ENCODE data around the gene SNCAIP.

DNA sequence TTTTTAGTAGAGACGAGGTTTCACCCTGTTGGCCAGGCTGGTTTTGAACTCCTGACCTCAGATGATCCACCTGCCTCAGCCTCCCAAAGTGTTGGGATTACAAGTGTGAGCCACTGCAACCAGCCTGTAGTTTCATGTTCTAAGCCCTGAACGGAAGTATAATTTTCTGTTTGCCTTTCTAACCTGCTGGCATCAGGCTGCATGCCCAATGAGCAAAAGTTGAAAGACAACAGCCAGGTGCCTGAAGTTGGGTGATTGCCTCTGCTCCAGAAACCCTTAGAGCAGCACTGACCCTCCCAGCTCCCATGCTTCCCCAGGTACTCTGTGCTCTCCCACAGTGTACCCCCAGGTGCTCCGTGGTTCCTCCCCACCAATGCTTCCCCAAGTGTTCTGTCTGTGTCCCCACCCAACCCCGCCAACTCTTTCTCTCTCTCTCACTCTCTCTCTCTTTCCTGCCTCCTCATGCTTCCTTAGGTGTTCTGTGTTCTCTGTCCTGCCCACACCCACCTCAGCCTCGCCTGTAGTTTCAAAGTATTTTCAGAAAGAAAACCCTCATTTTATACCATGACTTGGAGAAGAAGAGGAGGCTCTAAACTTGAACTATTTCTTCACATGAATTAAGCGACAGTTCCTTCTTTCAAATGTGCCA lies 145.3 kb downstream of the SNCAIP start:
- TF ChIP-seq POLR2A (IDR thresholded peaks at IDR 0.05), result no peak
- TF ChIP-seq CTCF (IDR thresholded peaks at IDR 0.05), result no peak
- TF ChIP-seq POLR2AphosphoS5 (IDR thresholded peaks at IDR 0.05), result no peak

All from stomach (tissue), 4 donors.